Measurements from ENCODE around the gene TCEANC2. TPM values are rescaled to one million over a fixed set of nuclear protein-coding genes. Genes with fewer than 3 reads are reported as not detected.
A peak's percentile ranks its signal among the peaks of the same experiment; 100 is the strongest.

TCEANC2 gene
- total and polyA plus RNA-seq, 2 of the 4 experiments (the other 2 are of a cell fraction): 2.4 to 3.2 TPM

- no peak for TF ChIP-seq USF2 (IDR thresholded peaks at IDR 0.05; ENCODE audit: low read depth, low read length)
- TF ChIP-seq NFE2L2 (IDR thresholded peaks at IDR 0.05; ENCODE audit: low read depth, low read length): no peak
These were observed 64.6 kb downstream of the TCEANC2 start (continued) for GRCh38 chr1:54117815-54118563.

DNA sequence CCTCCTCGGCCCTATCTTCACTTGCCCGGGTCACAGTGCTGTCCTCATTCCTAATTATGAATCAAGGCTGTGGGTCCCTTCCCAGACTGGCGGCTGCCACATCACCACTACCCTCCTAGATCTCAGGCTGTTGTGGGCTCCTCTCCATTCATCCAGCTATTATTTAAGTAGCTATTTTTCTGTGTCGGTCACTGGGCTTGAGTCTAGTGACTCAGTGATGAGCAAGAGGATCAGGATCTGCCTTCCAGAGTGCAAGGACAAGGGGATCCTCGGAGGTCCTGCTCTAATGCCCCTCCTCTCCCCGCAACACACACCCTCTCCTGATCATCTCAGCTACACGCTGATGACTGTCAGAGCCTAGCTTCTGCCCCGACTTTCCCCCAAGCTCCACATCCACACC, 65.3 kb downstream of the TCEANC2 start:
- H2AK9ac ChIP-seq (replicated peaks; ENCODE audit: low read depth, low read length, poor library complexity): peak overlapping the region; percentile 74
- H3K79me1 ChIP-seq (ENCODE audit: low read depth in 1 of 2, low read length in 2 of 2): peaks cover 0 to 6% of the 10 kb centered on the region in 2 experiments; a peak in 1 of 4 replicates
- peak overlapping the region; percentile 69 for H3K23ac ChIP-seq (ENCODE audit: low read depth, low read length)
- CTCF ChIA-PET: interaction anchor here (0.7 to 1.4 kb wide), 3 partner anchors 54 to 371 kb away, joined by 3 to 5 read pairs (median 3); no protein-coding TSS in a partner anchor
- peak overlapping the region; percentile 70; the same call in 1 of the 2 replicates for H2BK20ac ChIP-seq (ENCODE audit: low read depth, low read length)
- H3K9me1 ChIP-seq (ENCODE audit: insufficient read depth, low read length): peaks cover 33% of the 10 kb centered on the region
- no peaks in the 10 kb centered on the region for H3K9me3 ChIP-seq (ENCODE audit: control insufficient read depth, insufficient read depth, low read length)
- peak overlapping the region; percentile 88 for H3K4ac ChIP-seq (ENCODE audit: low read depth, low read length)
- no peak overlapping the region for H3K9ac ChIP-seq (ENCODE audit: low read depth, low read length)
- H2BK15ac ChIP-seq (ENCODE audit: low read depth, low read length): peak overlapping the region; percentile 72; the same call in 2 of the 3 replicates
- peak overlapping the region; percentile 83 for H3K14ac ChIP-seq (replicated peaks; ENCODE audit: low read depth, low read length)
- peak overlapping the region; percentile 89 for H2AFZ ChIP-seq (replicated peaks; ENCODE audit: low read length, poor library complexity)
- H3K4me1 ChIP-seq (ENCODE audit: control insufficient read depth, insufficient read depth, low read length): peaks cover 13% of the 10 kb centered on the region
- H3K36me3 ChIP-seq (ENCODE audit: control insufficient read depth, insufficient read depth, low read length): no peaks in the 10 kb centered on the region
- intact Hi-C loops (cut with micrococcal nuclease) (no loop called here), in situ Hi-C loops (cut with MboI; ENCODE audit: low sequenced_read_pairs) (no loop called here), dilution Hi-C loops (cut with HindIII; ENCODE audit: low sequenced_read_pairs, unreplicated experiment) (no loop called here)
- ATAC-seq (ENCODE audit: low read depth): peak; percentile 69
- WGBS, 2 experiments (ENCODE audit: extremely low coverage in 2 of 2, insufficient read length in 1 of 2): 0% methylated on average over 1 of the region's 8 CpGs; no CpG with 5 or more reads in 1 of the 2 experiments
- no peak overlapping the region; the same call in 1 of the 2 replicates for H3K4me2 ChIP-seq (ENCODE audit: low read depth, low read length)
- no peaks in the 10 kb centered on the region; the same call in 1 of the 2 replicates for H3K27me3 ChIP-seq (ENCODE audit: control insufficient read depth, insufficient read depth, low read length)
- no peak overlapping the region for H3K4me3 ChIP-seq (ENCODE audit: insufficient read depth, low read depth, low read length)
- H3K18ac ChIP-seq (ENCODE audit: low read depth, low read length): no peak overlapping the region
- peak overlapping the region; percentile 75; the same call in 1 of the 2 replicates for H2AK5ac ChIP-seq (ENCODE audit: low read depth, low read length)
- H4K5ac ChIP-seq (ENCODE audit: low read depth, low read length): no peak overlapping the region
- TF ChIP-seq CEBPB (IDR thresholded peaks at IDR 0.05; ENCODE audit: low read depth, low read length): peak; percentile 7; the same call in 1 of the 2 replicates
- TF ChIP-seq SMC3 (IDR thresholded peaks at IDR 0.05; ENCODE audit: low read depth, low read length): no peak
- TF ChIP-seq RCOR1 (IDR thresholded peaks at IDR 0.05; ENCODE audit: insufficient replicate concordance, low read length): no peak
- peak; percentile 8; the same call in 1 of the 2 replicates for TF ChIP-seq BHLHE40 (IDR thresholded peaks at IDR 0.05; ENCODE audit: low read depth, low read length)
- TF ChIP-seq FOS (IDR thresholded peaks at IDR 0.05; ENCODE audit: low read depth, low read length): peak; percentile 72; the same call in 1 of the 2 replicates
- TF ChIP-seq USF2 (IDR thresholded peaks at IDR 0.05; ENCODE audit: low read depth, low read length): no peak
- H4K8ac ChIP-seq (ENCODE audit: low read depth in 2 of 2, low read length in 2 of 2): peak overlapping the region in 1 of 2 experiments; percentile 48; a peak in 1 of 4 replicates
- H4K20me1 ChIP-seq (ENCODE audit: insufficient read depth, low read length): no peaks in the 10 kb centered on the region
- DNase-seq: peak; percentile 90
- peak overlapping the region; percentile 69 for H4K91ac ChIP-seq (ENCODE audit: insufficient read depth, low read depth, low read length)
- peak overlapping the region; percentile 40 for H2BK5ac ChIP-seq (ENCODE audit: low read depth, low read length, poor library complexity, severe bottlenecking)
- BruUV-seq (replicated peaks): no TSS peak
- no peak overlapping the region; the same call in 1 of the 2 replicates for H3K27ac ChIP-seq (ENCODE audit: insufficient read depth, low read length)
- no peak overlapping the region; the same call in 1 of the 2 replicates for H3K56ac ChIP-seq (ENCODE audit: extremely low read depth, insufficient read depth, low read length)
- POLR2A ChIA-PET (ENCODE audit: unreplicated experiment): no interaction called here
- peak overlapping the region; percentile 93 for H2BK120ac ChIP-seq (ENCODE audit: low read depth, low read length)
